HG03060 (cell line): ENCODE measurements around the gene ZFP92.

ENCODE experiments used
- ATAC-seq: cut with Tn5 transposase; IDR thresholded peaks from one replicate; pipeline ENCODE4 v1.9.1; 2021; ENCODE audit warnings: low read depth, moderate number of reproducible peaks; ENCODE audit not compliant: unreplicated experiment

Gene ZFP92

DNA sequence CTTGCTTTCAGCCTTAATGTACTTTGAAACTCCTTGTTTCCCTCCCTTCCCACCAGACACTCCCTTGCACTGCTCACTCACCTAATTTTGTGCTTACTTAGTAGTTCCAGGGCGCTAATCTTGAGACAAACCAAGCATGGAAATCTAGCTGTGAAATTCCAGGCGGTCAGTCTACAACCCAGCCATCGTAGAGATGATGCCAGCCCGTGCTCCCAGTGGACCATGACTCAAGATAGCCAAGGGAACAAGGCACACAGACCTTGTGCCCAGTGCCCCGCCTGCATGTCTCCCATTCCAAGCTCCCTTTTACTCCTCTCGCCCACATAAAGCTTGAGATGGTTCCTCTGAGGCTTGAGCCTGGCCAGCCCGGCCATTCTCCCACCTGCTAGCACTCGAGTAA is 23.5 kb downstream of the ZFP92 start:
- no peak for ATAC-seq

DNA sequence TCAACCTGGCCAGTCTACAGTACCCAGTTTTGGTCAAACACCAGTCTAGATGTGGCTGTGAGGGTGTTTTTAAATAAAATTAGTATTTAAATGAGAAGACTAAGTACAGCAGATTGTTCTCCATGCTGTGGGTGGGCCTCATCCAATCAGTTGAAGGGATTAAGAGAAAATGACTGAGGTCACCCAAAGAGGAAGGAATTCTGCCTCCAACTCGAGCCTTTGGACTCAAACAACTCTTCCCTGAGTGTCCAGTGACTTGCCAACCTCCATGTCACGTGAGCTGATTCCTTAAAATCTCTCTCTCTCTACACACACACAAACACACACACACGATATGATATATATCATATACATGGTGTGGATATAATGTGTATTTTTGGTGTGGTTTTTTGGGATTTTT is 24.6 kb downstream of the ZFP92 start:
- ATAC-seq, result no peak

DNA sequence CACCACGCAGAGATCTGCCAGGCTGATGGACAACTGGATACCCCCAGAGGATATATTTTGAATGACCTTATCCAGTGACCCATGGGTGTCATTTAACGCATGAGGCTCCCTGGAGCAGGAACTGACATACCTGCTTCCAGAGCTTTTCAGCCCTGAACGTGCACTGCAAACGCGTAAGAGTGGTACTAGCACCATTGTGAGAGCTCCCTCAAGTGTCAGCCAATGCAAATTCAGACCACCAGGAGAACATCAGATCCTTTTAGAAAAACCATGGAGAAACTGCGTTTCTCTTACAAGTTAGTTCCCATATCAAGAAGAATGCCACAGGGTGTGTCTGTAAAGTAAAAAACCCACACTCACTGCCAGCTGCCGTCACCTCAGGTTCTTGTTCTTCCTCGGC is 27.3 kb downstream of the ZFP92 start:
- ATAC-seq, result no peak

DNA sequence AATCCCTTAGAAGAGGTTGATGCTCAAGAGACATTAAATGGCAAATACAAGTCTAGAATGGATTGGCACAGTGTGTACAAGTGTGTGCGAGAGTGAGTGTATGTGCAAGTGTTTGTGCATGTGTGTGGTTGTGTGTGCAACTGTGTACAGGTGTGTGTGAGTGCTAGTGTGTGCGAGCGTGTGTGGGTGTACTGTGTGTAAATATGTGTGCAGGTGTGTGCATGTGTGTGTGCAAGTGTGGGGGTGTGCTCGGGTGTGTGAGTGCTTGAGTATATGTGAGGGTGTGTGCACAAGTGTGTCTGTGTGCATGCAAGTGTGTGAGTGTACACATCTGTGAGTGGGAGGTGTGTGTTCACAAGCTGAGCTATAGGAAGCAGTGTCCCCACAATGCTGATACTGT is 28.7 kb downstream of the ZFP92 start:
- no peak for ATAC-seq

DNA sequence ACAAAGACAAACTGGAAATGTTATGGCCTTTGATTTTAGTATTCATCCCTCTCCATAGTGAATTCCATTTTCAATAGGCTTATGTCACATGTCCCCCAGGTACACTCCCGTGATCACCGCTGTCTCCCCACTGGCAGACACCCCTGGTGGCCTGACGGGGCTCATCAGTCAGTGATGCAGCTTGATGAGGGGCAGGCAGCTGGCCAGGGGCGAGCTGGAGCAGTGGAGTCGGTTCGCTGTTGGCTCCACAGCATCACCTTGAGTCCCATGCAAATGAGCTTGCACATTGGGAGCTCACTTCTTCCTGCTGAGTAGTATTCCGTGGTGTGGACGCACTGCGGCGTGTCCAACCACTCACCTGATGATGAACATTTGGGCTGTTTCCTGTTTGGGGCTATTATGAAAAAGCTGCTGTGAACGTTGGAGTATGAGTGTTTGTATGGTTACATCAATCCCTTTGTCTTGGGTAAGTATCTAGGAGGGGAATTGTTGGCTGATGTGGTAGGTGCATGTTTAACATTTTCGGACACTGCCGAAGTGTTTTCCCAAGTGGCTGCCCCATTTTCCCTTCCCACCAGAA is 29.4 kb downstream of the ZFP92 start:
- ATAC-seq, result no peak

DNA sequence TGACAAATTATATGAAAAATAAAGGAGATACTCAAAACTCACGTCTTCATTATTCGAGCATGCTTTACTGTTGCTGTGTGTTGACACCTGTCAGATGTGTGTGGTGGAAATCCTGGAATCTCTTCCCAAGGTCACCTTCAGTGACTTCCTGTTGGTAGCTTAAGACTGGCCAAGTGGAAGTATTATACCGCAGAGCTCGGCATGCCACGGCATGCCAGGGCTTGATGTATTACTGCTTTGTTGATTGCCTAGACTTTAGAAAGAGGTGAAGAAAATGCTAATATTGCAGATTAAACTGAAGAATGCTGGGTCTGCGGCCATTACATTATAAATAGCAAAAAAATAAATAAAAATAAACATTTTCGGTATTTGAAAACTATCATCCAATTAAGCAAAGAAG is 30.0 kb downstream of the ZFP92 start:
- no peak for ATAC-seq

DNA sequence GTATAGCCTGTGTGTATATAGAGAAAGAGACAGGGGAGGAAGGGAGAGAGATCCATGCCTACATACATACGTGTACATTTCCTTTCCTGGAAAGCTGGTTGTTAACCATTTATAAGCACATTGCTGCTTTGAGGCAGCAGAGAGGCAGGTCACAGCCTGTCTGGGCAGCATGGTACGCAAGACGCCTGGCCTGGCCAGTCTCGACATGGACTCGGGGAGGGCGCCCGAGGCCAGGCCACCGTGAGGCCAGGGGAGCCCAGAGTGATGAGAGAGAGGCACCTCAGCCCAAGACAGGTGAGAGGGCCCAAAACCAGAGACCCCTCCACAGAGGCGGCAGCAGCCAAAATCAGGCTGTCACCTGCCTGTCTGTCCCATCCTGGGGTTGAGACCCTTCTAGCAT is 30.7 kb downstream of the ZFP92 start:
- ATAC-seq, result no peak

DNA sequence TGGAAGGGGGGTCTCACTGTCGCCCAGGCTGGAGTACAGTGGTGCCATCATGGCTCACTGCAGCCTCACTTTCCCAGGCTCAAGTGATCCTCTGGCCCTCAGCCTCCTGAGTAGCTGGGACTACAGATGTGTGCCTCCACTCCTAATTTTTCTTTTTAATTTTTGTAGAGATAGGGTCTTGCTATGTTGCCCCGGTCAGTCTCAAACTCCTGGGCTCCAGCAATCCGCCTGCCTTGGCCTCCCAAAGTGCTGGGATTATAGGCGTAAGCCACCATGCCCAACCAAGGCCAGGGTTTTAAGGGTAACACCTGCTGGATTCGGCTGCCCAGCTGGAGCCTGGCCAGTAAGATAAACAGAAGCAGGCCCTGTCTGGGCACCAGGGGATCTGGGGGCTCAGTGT is 31.2 kb downstream of the ZFP92 start:
- no peak for ATAC-seq

DNA sequence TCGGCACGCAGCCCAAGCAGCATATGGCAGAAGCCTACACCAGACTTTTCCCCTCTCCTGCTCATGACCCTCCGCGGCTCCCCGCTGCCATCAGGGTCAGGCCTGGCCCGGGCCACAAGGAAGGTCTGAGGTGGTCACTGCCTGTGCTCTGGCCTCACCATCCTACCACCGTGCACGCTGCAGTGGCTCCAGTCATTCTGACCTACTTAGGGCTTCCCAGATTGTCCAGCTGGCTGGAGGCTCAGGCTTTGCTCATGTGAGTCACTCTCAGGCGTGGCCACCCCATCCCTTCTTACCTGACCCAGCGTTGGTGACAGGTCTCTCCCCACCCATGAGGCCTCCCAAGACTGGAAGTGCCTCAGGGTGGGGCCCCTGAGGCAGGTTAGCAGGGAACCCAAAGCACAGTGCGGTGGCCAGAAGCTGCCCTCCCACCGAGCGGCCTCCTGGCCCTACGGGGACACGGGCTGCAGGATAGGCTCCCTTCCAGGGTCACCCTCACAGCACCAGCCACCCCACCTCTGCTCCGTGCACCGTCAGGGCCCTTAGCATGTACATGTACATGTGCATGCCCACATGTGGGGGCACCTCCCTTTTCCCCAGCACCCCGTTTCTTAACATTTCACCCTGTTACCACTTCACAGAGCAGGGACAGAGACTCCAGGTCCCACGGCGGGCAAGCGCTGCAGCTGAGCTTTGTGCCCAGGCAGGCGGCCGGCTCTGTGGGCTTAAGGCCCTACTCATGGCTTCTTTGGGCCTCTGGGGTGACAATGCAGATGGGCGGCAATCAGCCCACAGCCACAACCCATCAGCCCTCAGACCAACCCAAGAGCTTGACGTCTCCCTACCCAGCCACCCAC is 32.4 kb downstream of the ZFP92 start:
- no peak for ATAC-seq

DNA sequence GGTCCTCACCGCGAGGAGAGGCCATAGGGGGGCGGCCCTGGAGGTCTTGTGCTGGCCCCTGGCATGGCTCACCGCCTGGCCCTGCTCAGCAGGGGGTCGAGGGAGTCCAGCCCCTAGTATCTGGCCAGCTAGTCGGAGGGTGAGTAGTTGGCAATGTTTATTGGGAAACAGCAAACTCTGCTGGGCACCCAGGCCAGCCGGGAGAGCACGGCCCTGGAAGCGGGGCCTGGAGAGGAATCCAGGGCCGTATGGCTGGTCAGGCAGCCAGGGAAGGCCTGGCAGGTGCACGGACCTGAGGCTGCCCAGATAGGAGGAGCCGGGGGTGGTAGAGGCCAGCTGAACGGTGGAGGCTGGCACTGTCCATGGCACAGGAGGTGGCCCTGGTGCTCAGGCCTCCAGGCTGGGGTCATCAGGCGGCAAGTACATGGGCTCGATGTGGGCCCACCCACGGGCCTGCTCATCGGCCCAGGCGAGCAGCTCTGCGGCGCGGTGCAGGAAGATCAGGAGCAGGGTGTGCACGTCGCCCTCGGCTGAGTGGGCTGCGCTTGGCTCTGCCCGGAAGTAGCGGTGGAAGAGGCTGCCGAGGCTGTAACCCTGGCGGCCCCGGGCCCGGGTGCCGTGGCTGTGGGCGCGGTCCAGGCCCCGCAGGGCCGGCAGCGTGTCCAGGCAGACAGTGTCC is 33.2 kb downstream of the ZFP92 start:
- no peak for ATAC-seq

DNA sequence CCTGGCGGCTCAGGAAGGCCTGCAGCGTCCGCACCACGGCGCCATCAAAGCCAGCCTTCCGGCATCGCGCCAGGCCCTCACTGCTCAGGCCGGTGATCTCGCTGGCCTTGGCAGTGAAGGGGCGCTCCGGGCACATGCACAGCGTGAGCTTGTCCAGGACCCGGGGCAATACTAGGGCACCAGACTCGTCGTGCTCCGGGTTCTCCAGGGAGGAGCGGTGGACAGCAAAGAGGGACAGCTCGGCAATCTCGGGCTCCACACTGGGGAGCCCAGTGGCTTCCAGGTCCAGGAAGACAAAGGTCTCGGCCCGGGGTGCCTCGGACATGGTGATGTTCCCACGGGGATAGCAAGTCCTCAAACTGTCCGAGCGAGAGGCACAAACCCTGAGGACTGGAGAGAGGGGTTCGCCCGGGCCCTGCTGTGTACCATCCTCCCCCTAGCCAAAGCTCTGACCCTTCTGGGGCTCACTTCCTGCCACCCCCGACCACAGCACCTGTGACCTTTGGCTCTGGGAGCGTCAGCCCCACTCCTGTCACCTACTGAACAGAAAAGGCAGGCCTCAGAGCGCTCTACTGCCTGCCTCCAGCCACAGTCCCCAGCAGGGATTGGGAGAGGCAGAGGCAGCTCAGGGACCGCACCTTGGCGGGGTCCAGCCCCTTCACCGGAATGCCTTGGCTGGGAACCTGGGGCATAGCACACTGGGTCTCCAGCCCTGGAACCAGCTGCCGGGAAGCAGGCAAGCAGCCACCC is 34.0 kb downstream of the ZFP92 start:
- ATAC-seq, result no peak

DNA sequence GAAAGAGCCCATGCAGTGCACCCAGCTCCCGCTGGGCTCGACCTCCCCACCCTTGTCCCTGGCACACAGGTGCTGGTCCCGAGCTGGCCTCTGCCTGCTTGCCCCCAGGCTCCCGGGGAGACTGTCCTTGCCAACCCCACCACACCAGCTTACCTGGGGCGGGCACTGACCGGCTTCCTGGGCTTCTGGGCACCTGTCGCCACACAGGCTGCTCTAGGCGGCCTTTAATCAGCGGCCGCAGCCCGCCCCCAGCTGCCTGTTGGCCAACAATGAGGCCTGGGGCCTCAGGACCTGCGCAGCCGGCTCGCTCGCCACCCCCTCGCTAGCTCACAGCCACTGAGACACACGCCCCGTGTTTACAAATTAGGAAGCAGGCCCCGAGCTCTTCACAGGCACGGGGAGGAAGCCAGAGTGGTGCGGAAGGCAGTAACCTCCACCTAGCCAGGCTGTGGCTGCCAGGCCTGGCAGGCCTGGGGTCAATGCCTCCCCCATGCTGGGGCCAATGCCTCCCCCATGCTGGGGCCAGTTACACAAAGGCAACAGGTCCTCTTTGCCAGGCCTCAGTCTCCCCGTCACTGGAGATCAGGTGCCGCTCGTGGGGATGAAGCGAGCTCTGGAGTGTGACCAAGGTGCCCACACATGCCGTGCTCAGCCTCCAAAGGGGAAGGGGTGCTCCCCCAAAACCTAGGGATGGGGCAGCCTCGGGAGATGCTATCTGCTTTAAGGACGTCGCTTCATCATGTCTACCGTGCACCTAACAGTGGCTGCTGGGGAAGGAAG is 34.8 kb downstream of the ZFP92 start, which contains the start of gene TREX2:
Gene TREX2, minus strand, starts transcription at position 201 of the 780 bp plus-strand sequence. CDS start 626 bp downstream, outside the sequence.
- no peak for ATAC-seq

DNA sequence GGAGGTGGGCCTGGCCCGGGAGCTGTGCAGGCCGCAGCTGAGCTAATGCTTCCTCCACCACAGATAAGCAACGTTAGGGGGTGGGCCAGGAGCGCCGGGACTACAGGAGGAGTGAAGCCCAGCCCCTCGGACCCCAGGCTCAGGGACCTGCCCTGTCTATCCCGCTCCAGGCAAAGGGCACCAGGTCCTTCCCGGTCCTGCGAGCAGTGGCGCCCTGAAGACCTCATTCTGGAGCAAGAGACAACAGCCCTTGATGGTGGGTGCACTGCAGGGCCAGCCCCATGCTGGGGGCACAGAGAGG is 35.3 kb downstream of the ZFP92 start:
- ATAC-seq, result no peak

DNA sequence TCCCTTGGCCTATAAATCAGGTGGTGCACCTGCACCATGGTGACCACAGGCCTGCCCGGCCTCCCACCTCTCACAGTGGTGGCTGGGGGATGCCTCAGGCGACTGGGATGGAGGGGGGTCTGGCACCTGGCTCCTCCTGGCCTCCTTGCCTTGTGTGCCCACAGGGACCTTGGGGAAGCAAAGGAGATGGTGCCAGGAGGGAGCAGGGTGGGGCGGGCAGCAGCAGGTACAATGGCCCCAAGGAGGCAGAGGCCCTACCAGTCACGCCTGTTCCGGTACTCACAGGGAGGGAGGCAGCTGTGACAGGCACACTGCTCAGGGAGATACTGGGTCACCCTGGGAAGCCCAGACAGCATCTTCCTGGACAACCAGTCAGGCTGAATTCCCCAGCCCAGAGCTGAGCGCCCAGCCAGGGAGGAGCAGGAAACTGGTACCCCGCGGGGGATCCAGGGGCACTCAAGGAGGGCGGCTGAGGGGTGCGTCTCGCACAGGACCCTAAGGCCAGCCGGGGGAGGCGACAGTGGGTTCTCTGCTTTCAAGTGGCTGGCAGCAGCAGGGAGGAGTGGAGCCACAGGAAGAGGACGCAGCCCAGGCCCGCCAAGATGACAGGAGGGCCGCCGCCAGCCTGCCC is 35.8 kb downstream of the ZFP92 start:
- ATAC-seq, result no peak

DNA sequence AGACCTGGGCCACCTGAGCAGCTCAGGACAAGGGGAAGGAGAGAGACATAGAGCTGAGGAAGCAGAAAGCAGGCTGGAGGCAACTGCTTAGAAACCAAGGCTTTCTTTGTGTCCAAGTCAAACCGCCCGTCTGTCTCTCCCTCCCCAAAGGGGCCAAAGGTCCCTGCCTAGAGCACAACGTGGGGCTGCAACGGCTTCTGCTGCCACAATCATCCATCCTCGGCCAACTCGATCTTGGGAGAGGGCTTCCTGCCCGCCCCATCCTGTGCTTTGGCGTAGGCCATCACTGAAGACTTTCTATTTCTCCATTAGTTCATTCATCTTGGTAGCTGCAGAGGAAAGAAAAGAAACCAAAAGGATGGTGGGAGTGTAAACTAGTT is 36.3 kb downstream of the ZFP92 start:
- ATAC-seq, result no peak

DNA sequence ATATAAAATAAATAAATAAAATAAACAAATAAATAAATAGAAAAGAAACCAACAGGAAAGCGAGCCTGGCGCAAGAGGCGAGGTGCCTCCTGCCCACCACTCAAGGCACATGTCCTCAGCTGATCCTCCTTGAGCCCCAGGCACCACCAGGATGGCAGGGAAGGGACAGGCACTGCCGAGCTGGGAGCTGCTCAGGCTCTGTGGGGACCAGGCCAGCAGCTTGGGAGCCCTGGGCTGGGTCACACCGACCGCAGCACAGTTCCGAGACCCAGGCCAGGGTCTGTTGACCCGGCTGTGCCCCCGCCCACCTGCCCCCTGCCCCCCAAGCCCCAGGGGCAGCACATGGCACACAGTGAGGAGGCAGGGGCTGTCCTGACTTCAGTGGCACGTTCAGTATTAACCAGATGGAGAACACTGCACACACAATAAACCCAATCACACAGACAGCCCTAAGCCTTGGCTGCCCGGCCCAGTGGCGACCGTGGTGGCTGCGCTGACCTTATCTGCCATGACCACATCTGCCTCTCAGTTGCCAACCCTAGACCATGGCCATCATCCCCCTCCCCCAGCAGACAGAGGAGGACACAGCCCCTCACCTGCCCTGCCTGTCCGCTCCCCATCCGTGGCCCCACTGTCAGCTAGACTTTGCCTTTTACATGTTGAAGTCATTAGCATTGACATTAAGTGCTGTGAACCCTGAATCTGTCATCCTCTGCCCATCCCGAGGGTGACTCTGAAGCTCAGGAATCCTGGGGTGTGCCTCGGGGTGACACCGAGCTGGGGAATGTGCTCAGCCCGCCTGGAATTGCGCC is 37.5 kb downstream of the ZFP92 start:
- ATAC-seq, result no peak

DNA sequence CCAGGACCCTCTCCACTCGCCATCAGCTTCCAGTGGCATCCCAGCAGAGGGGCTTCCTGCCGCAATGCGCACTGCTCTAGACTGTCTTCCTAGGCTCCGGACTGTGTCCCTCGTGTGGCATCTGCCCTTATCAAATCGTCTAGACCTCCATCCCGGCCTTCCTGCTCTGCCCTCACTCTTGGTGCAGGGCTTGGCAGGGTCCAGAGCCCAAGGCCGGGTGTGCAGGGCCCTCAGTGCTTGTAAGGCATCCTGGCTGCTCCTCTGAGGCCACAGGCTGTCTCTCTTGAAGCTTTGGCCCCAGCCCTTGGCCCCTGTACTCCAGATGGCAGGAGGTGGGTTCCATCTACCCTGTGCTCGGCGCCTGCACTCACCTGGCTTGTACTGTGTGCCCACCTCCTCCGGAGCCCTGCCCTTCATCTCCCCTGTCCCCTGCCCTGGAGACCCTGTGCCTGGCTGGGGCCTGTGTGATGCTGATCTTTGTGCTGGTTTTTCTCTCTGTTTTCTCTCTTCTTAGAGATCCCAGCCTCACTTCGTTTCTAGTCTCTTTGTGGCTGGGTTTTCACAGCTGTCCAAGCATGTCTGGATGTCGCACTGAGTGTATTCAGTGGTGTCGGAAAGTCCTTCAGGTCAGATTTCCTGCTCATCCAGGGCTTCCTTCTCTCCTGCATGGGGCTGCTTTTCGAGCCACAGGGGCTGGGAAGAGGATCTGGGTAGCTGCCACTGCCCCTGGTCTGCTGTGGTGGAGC is 38.3 kb downstream of the ZFP92 start:
- no peak for ATAC-seq

DNA sequence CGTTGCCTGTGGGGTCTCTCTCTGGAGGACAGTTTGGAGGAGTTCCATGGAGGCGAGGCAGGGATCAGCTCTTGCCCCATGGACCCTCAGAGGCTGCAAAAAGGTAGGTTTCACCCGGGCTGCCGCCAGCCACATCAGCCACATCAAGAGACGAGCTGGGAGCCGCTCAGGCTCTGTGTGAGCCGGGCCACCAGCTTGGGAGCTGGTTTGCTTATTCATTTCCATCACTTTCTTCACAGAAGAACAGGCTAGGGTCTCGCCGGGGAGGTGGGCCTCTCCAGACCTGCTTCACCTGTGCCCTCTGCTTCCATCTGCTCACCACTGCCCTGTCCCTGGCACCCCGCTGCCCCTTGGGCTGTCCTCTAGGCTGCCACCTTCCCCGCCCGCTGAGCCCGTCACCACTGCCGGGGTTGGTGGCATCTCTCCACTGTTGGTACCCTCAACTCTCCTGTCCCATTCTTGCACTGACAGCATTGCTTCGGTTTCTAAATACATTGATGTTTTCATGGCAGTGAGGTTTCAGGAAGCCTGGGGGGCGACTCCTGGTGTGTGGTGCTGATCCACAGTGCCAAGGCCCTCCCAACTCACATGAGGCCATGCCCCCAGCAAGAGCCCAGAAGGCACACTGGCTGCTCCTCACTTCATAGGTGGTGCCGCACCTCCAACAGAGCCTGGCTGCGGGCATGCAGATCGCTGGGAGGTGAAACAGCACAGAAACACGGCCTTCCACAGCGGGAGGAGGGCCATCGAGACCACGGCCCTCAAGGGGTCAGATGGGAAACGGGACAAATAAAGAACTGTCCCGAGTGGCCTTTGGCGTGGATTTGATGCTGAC is 39.1 kb downstream of the ZFP92 start:
- no peak for ATAC-seq
